HG03442 (cell line): ENCODE measurements around the gene EIF4G2.

Experiments
- ATAC-seq: cut with Tn5 transposase; IDR thresholded peaks from one replicate; pipeline ENCODE4 v1.9.1; 2021; ENCODE audit warnings: mild to moderate bottlenecking, moderate library complexity; ENCODE audit not compliant: unreplicated experiment

The EIF4G2 gene

GRCh38 chr11:10777806-10778205 lies 30.9 kb downstream of the EIF4G2 start:
- ATAC-seq, result no peak

DNA sequence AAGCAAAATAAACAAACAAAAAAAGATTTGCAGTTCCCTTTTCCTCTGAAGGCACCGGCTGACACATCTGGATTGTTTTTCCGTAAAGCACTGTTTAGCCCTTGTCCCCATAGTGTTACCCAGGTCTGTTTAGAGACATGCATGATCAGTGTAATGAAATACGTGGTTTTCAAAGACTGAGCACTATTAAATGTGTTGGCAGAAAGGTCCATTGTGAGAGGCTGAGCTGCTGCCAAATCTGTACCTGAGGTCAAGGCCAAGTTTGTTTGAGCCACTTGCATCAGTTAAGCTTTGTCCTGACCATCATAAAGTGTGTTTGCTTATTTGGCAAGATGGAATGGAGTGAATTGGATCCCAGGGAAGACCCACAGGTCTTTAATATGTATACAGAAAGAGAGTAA lies 31.3 kb downstream of the EIF4G2 start:
- no peak for ATAC-seq

GRCh38 chr11:10774811-10775210 lies 33.9 kb downstream of the EIF4G2 start:
- no peak for ATAC-seq

DNA sequence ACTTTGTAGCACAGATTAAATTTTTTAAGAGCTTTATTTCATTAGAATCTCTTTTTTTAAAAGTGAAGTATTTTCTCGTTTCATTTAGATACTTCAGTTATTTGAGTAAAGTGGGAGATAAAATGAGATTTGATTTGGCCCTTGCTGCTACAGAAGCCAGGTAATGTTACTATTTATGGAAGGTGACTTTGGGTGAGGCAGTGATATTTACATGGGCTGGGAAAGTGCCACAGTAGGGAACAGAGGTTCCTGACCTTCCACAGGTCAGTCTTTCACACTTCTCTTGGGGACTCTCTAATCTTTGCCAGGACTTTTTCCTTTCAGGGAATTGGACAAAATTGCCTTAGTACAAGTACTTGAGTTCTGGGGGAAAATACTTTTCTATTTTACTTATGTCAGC lies 37.3 kb downstream of the EIF4G2 start:
- no peak for ATAC-seq

DNA sequence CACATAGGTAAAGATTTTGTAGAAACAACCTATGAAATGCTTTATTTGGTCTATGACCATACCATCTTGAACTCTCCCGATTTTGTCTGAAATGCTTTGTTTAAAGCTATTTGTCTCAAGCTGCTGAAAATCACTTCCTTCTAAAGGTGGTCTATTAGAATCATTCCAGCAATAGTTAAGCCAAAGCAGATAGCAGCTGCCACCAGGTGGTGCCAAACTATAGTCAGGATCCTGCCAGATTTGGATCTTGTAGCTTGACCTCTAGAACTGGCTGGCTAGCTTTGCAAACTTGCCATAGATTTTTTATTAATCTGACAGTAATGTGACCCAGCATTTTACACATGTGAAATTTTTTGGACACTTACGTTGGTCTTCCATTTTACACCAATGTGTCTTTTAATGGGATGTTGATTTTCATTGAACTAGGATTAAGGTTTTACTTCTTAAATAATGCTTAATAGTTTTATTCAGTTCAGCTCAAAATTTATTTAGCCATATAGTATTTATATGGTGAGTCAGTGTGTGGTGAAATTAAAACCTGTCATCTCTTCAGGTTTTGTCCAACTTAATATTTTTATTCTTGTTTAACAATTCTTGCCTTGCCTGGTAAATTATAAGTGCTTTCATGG lies 38.0 kb downstream of the EIF4G2 start:
- ATAC-seq, result no peak

DNA sequence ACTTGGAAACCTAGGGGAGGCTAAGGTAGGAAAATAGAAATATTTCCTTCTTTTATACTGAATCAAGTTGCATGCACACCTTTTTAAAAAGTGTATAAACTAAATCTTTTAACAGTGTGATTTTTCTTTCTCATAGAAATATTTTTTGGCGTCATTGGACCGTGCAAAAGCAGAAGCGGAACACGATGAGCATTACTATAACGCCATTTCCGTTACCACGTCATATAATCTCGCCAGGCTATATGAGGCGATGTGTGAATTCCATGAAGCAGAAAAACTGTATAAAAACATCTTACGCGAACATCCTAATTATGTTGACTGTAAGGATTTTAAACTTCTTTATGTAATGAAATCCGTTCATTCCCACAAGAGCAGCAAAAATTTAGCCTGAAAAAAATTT lies 44.3 kb downstream of the EIF4G2 start:
- no peak for ATAC-seq

DNA sequence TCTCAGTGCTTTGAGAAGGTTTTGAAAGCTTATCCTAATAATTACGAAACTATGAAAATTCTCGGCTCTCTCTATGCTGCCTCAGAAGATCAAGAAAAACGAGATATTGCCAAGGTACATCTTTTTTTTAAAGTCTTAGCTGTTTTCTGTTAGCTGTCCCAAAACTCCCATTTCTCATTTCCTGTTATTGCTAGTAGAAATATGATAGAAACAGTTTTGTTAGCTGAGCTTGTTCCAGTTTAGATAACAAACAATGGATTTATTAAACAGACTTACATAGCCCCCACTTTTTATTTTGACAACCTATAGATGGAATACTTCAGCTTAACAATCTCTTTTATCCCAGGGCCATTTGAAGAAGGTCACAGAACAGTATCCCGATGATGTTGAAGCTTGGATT lies 45.0 kb downstream of the EIF4G2 start:
- ATAC-seq, result no peak

DNA sequence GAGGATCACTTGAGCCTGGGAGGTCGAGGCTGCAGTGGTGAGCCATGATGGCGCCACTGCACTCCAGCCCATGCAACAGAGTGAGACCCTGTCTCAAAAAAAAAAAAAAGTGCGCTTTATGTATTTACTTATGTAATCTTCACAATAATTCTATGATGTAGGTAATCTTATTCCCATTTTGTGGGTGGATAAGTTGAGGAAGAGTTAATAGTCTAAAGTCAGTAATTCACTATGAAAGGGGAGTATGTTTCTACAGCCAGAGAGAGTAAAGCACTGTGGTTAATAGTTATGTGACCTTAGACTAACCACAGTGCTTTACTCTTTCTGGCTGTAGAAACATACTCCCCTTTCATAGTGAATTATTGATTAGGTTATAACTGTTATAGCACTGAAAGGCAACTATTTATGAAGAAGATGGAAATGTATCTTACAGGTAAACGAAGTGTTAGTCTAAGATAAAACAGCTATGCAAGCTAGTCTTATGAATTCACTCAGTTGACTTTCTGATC lies 45.8 kb downstream of the EIF4G2 start:
- ATAC-seq, result no peak

DNA sequence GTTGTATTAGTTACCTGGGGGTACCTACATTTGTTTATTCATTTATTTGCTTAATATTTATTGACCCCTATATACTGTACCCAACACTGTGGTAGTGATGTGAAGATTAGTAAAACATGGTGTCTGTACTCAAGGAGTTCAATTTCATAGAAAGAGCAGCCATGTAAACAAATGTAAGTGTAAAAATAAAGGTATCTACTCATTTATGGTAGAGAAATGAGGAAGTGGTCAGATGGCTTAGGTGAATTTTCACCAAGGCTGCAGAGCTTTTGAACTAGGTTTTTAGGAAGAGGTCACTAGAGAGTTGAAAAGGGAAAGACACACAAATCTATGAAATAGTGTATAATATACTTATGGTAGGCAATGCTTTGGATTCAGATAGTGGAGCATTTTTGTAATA lies 46.5 kb downstream of the EIF4G2 start:
- ATAC-seq, result peak; percentile 95

DNA sequence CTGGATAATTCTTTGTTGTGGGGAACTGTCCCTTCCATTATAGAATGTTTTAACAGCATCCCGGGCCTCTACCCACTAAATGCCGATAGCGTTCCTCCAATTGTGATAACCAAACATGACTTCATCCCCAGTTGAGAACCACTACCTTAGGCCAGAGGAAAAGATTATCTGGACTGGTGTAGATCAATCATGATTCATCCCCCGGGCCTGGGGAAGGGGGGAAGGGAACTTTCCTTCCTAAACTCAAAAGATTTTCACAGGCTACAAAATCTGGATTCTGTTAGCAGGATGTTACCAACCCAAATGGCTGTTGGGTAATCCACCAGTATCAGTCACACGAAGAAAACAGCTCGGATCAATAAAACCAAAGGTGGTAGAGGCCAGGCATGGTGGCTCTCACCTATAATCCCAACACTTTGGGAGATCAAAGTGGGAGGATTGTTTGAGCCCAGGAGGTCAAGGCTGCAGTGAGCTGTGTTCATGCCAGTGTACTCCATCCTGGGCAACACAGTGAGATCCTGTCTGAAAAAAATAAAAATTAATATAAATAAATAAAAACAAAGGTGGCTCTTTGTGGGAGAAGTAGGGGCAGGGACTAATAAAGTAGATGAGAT lies 47.5 kb downstream of the EIF4G2 start:
- ATAC-seq, result no peak

DNA sequence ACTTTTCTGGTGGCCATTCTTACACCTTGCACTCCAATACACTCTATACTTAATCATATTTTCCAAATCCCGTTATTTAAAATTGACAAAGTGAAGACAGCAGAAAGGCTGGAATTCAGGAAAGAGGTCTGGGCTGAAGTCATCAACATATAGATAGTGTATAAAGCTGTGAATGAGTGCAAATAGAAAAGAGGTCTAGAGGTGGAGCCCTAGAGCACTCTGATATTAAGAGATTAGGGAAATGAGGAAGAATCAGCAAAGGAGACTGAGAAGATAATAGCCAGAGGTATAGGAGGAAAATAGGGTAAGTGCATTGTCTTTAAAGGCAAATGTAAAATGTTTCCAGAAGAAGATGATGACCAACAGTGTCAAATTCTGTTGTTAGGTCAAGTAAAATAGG lies 49.8 kb downstream of the EIF4G2 start:
- ATAC-seq, result no peak

DNA sequence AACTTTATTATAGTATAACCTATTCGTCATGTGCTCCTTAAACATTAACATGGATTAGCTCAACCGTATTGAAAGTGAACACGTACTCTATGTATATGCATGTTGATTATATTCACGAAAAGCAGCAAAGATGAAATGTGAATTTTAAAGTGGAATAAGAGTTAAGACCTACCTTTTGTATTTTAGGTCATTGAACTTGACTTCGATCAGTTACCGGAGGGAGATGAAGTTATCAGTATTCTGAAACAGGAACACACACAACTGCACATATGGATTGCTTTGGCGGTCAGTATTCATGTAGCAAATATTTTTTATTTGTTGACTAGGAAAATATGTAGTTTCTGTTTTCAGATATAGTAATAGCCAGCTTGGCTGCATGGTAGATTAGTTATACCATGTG lies 56.2 kb downstream of the EIF4G2 start:
- no peak for ATAC-seq

DNA sequence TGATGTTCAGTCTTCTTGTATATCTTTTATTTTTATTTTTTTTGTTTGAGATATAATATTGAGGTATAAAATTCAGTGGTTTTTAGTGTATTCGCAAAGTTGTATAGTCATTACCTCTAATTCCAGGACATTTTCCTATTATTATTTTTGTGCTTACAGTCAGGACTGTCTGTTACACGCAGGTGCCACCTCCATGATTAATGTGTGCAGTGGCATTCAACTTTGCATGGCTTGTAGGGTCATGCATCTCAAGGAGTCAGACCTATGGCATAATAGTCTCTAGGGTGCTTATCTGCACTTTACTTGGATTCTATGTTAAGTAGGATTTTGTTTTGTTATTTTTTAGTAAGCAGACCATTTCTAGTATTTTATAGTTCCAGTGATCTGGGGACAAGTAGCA lies 56.7 kb downstream of the EIF4G2 start:
- no peak for ATAC-seq

- ATAC-seq, result no peak
Observed at GRCh38 chr11:10751581-10751940, 57.2 kb downstream of the EIF4G2 start.

DNA sequence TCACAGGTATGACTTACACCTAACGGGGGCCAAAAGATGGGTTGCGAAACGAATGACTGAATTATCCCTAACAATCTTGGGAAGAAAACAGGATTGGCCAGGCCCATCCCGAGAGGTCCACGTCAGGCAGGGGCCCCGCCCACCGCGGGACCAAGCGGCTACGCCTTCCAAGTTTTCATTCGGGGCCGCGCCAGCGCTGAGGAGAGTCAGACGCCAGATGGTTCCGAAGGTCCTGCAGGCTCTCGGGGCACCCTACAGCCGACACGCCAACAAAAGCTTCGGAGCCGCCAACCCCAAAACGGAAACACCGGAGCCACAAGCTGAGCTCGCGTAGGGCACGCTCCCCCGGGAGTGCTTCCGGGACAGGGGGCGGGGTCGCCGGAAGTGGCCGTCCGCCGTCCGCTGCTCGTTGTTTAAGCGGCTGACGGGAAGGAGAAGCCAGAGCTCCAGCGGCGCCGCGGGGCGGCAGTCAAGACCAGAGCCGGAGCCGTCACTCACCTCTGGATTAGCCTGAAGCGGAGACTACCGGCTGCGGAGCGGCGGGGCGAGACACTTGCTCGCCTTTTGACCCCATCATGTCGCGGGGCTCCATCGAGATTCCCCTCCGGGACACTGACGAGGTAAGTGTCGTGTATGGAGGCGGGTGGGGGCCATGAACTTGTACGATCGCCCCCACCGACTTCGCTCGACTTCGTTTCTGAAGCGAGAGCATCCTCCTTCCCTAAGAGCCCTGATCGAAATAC lies 57.7 kb downstream of the EIF4G2 start, which contains the start of gene CTR9:
TSS of gene CTR9 (plus strand) at position 409 of the 743 bp plus-strand sequence. CDS start at position 576, 167 bp downstream.
- ATAC-seq, result peak; percentile 93

- no peak for ATAC-seq
Observed at GRCh38 chr11:10749476-10749875, 59.2 kb downstream of the EIF4G2 start.

DNA sequence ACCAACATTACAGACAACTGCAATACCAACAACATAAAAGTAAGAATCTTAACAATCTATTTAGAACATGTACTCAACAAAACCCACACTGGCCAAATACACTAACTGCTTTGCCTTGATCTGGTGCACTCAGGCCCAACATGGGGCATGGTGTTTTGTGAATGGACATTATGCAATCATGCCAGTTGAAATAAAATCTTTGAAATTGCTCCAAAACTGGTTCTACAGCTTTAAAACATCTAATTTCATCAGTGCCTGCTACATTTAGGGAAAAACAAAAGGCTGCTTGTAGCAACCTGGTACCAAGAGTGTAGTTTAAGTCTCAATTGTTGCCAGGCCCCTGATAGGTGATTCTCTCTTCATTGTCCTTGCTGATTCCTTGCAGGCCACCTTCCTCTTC lies 61.0 kb downstream of the EIF4G2 start:
- ATAC-seq, result no peak
